SK-N-SH (cell line): ENCODE data around the gene GRAP. TPM values are rescaled to one million over a fixed set of nuclear protein-coding genes. Genes with fewer than 3 reads are reported as not detected.

Experiments
- CTCF ChIA-PET: fragments of 300-600, 350-600 bp; formaldehyde crosslinking; extraction: SDS; loops from one replicate; lab custom pipeline; 2021; lab: Yijun Ruan, JAX
- POLR2A ChIA-PET: fragments of 350-600 bp; sonication (Branson Sonifier 250); formaldehyde crosslinking; extraction: SDS; loops from one replicate; lab custom pipeline; 2020; ENCODE audit warnings: antibody characterized with exemption, inconsistent platforms; lab: Yijun Ruan, JAX
- DNase-seq: peaks from one replicate; pipeline ENCODE4 v3.0.0; 2012
- H2AFZ ChIP-seq: fragments of 200-600 bp; sonication (generic); 2 replicates; pipeline ENCODE4 v1.8.1; 2016; ENCODE audit warnings: antibody characterized with exemption, mild to moderate bottlenecking, low read depth
- H3F3A ChIP-seq: fragments of 200-600 bp; sonication (generic); replicated peaks from 2 replicates; pipeline ENCODE3; 2016; ENCODE audit warnings: antibody characterized with exemption, mild to moderate bottlenecking; ENCODE audit not compliant: insufficient read depth
- H3K27ac ChIP-seq, 2 experiments: fragments of 200-500 bp in 1 of 2; fragments of 200-600 bp in 1 of 2; sonication (Bioruptor generic) in 1 of 2; sonication (generic), shearing (Covaris generic) in 1 of 2; 2 replicates each; pipeline versions ENCODE4 v1.5.1 to v1.6.1; 2014 to 2016; ENCODE audit warnings: low read depth in 2 of 2, inconsistent platforms in 1 of 2, low read length in 1 of 2, mild to moderate bottlenecking in 1 of 2, mixed read lengths in 1 of 2
- H3K27me3 ChIP-seq: fragments of 200-600 bp; sonication (generic), shearing (Covaris generic); 2 replicates; pipeline ENCODE4 v1.6.1; 2016; ENCODE audit warnings: mixed run types; ENCODE audit not compliant: insufficient read depth
- H3K36me3 ChIP-seq, 2 experiments: fragments of 200-500 bp in 1 of 2; fragments of 200-600 bp in 1 of 2; sonication (Bioruptor generic) in 1 of 2; sonication (generic) in 1 of 2; replicated peaks in 1 of 2; 2 replicates each; pipeline versions ENCODE3 to v1.5.1; 2014 to 2016; ENCODE audit warnings: low read length in 1 of 2, mild to moderate bottlenecking in 1 of 2; ENCODE audit not compliant: insufficient read depth in 2 of 2, control insufficient read depth in 1 of 2
- H3K4me1 ChIP-seq, 2 experiments: fragments of 200-500 bp in 1 of 2; fragments of 200-600 bp in 1 of 2; sonication (Bioruptor generic) in 1 of 2; sonication (generic), shearing (Covaris generic) in 1 of 2; 2 replicates each; pipeline versions ENCODE4 v1.5.1 to v1.6.1; 2014 to 2016; ENCODE audit warnings: low read depth in 1 of 2, low read length in 1 of 2, mixed run types in 1 of 2; ENCODE audit not compliant: insufficient read depth in 2 of 2, control insufficient read depth in 1 of 2
- H3K4me2 ChIP-seq: fragments of 200-600 bp; sonication (generic), shearing (Covaris generic); 2 replicates; pipeline ENCODE4 v1.6.1; 2017; ENCODE audit warnings: mixed run types
- H3K4me3 ChIP-seq, 2 experiments: fragments of 200-500 bp in 1 of 2; fragments of 200-600 bp in 1 of 2; sonication (Bioruptor generic) in 1 of 2; sonication (generic), shearing (Covaris generic) in 1 of 2; 2 replicates each; pipeline versions ENCODE4 v1.5.1 to v1.8.1; 2014 to 2016; ENCODE audit warnings: low read depth in 2 of 2, inconsistent platforms in 1 of 2, low read length in 1 of 2, mild to moderate bottlenecking in 1 of 2, mixed read lengths in 1 of 2, moderate library complexity in 1 of 2
- H3K79me2 ChIP-seq: fragments of 200-600 bp; sonication (generic); 2 replicates; pipeline ENCODE4 v1.8.1; 2017; ENCODE audit warnings: mild to moderate bottlenecking; ENCODE audit not compliant: insufficient read depth
- H3K9ac ChIP-seq: fragments of 200-600 bp; sonication (generic); 2 replicates; pipeline ENCODE4 v1.6.1; 2017; ENCODE audit warnings: mixed run types
- H3K9me2 ChIP-seq: fragments of 200-600 bp; sonication (generic); 2 replicates; pipeline ENCODE4 v1.6.1; 2017; ENCODE audit warnings: mixed run types
- H3K9me3 ChIP-seq: fragments of 200-600 bp; sonication (generic); 2 replicates; pipeline ENCODE4 v1.6.1; 2017; ENCODE audit warnings: mixed run types, mild to moderate bottlenecking, moderate library complexity
- H4K20me1 ChIP-seq: fragments of 200-600 bp; sonication (generic); 2 replicates; pipeline ENCODE4 v1.6.1; 2017; ENCODE audit warnings: mild to moderate bottlenecking, mixed run types; ENCODE audit not compliant: insufficient read depth
- CHD2 ChIP-seq: fragments of 150-350 bp; IDR thresholded peaks from 2 replicates; pipeline ENCODE4 v1.6.1; 2018; ENCODE audit warnings: low read length; ENCODE audit not compliant: partially characterized antibody
- CTCF ChIP-seq: fragments of 200-600 bp; sonication (generic); IDR thresholded peaks from 2 replicates; pipeline ENCODE4 v1.6.1; 2017; ENCODE audit warnings: antibody characterized with exemption, mild to moderate bottlenecking, moderate library complexity
- EP300 ChIP-seq, 2 experiments: IDR thresholded peaks; 2 replicates each; pipeline versions ENCODE4 v1.4.0 to v1.6.1; 2012; ENCODE audit warnings: borderline replicate concordance in 1 of 2, low read depth in 1 of 2, low read length in 1 of 2
- FOSL2 ChIP-seq: IDR thresholded peaks from 2 replicates; pipeline ENCODE4 v1.4.0; 2012; ENCODE audit warnings: low read depth, mild to moderate bottlenecking, moderate library complexity, borderline replicate concordance
- FOXM1 ChIP-seq: IDR thresholded peaks from 2 replicates; pipeline ENCODE4 v1.4.0; 2012; ENCODE audit warnings: low read depth, mild to moderate bottlenecking
- JUND ChIP-seq: IDR thresholded peaks from 2 replicates; pipeline ENCODE4 v1.4.0; 2012
- MAX ChIP-seq: IDR thresholded peaks from 2 replicates; pipeline ENCODE4 v1.4.0; 2012; ENCODE audit warnings: low read depth
- MXI1 ChIP-seq: IDR thresholded peaks from 2 replicates; pipeline ENCODE4 v1.6.1; 2012; ENCODE audit warnings: mild to moderate bottlenecking, low read depth, low read length, improper control_type of control experiment
- NFIC ChIP-seq: IDR thresholded peaks from 2 replicates; pipeline ENCODE4 v1.4.0; 2012; ENCODE audit warnings: borderline replicate concordance
- NRF1 ChIP-seq: IDR thresholded peaks from 2 replicates; pipeline ENCODE4 v1.6.1; 2012; ENCODE audit warnings: low read depth, mild to moderate bottlenecking, low read length
- POLR2AphosphoS5 ChIP-seq: IDR thresholded peaks from 2 replicates; pipeline ENCODE4 v1.6.1; 2012; ENCODE audit warnings: low read depth, low read length
- RXRA ChIP-seq: IDR thresholded peaks from 2 replicates; pipeline ENCODE4 v1.4.0; 2012; ENCODE audit warnings: low read depth, mild to moderate bottlenecking, borderline replicate concordance
- SMC3 ChIP-seq: IDR thresholded peaks from 2 replicates; pipeline ENCODE4 v1.6.1; 2012; ENCODE audit warnings: low read depth, low read length, improper control_type of control experiment
- TAF1 ChIP-seq: IDR thresholded peaks from 2 replicates; pipeline ENCODE4 v1.6.1; 2012; ENCODE audit warnings: low read depth, mild to moderate bottlenecking, low read length, moderate library complexity, borderline replicate concordance
- YY1 ChIP-seq: IDR thresholded peaks from 2 replicates; pipeline ENCODE4 v1.4.0; 2012; ENCODE audit warnings: low read depth, mild to moderate bottlenecking
- WGBS: methylation state at CpG from one replicate; pipeline ENCODE4 v1.1.6; 2017; ENCODE audit warnings: low lambda C conversion rate; 5-methylcytosine and 5-hydroxymethylcytosine counted together
- polyA plus RNA-seq, 3 experiments: library from polyadenylated mRNA; depleted of rRNA; stranded (reverse); fragments of >200 nt; gene quantifications; 2 replicates each; pipeline ENCODE4 v1.2.3, GENCODE V29; 2012
- TF ChIP-seq, protein P1 (sequence below): fragments of 150-350 bp; IDR thresholded peaks from 2 replicates; pipeline ENCODE4 v1.6.1; 2016; ENCODE audit warnings: mild to moderate bottlenecking, low read depth, low read length
- TF ChIP-seq, protein P2 (sequence below): IDR thresholded peaks from 2 replicates; pipeline ENCODE4 v1.4.0; 2012; ENCODE audit warnings: low read depth, borderline replicate concordance

Gene GRAP
- polyA plus RNA-seq, 1 of the 3 experiments (the other 2 are of a cell fraction) = 0.02 TPM

GRCh38 chr17:18975597-18975996, 71.2 kb downstream of the GRAP start:
- ChIA-PET CTCF (interaction anchor here (0.8 to 5.7 kb wide), 2 partner anchors 15 to 19 kb away, joined by 3 to 34 read pairs; no protein-coding TSS in a partner anchor), POLR2A (no interaction called here)
- H3K4me2 ChIP-seq = no peak overlapping the region

More at GRCh38 chr17:18975597-18975996, 71.2 kb downstream of the GRAP start:
- Histone ChIP-seq H3K4me3 (no peak overlapping the region), H2AFZ (no peak overlapping the region), H3K27me3 (no peaks in the 10 kb centered on the region), H3K79me2 (no peaks in the 10 kb centered on the region), H3K36me3 (peaks cover 0 to 24% of the 10 kb centered on the region in 2 experiments), H3K4me1 (no peaks in the 10 kb centered on the region), H3F3A (no peaks in the 10 kb centered on the region), H3K9ac (no peak overlapping the region), H3K9me3 (no peaks in the 10 kb centered on the region), H3K27ac (no peak overlapping the region), H3K9me2 (no peaks in the 10 kb centered on the region), H4K20me1 (no peaks in the 10 kb centered on the region)
- WGBS = 97% methylated on average over 13 of the region's 13 CpGs
- TF ChIP-seq NRF1 = no peak
- TF ChIP-seq TAF1 = no peak
- no peak for TF ChIP-seq NFIC
- no peak for TF ChIP-seq POLR2AphosphoS5
- no peak for TF ChIP-seq RXRA
- no peak for TF ChIP-seq MAX
- TF ChIP-seq, protein P1, sequence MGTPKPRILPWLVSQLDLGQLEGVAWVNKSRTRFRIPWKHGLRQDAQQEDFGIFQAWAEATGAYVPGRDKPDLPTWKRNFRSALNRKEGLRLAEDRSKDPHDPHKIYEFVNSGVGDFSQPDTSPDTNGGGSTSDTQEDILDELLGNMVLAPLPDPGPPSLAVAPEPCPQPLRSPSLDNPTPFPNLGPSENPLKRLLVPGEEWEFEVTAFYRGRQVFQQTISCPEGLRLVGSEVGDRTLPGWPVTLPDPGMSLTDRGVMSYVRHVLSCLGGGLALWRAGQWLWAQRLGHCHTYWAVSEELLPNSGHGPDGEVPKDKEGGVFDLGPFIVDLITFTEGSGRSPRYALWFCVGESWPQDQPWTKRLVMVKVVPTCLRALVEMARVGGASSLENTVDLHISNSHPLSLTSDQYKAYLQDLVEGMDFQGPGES = no peak
- TF ChIP-seq, protein P2, sequence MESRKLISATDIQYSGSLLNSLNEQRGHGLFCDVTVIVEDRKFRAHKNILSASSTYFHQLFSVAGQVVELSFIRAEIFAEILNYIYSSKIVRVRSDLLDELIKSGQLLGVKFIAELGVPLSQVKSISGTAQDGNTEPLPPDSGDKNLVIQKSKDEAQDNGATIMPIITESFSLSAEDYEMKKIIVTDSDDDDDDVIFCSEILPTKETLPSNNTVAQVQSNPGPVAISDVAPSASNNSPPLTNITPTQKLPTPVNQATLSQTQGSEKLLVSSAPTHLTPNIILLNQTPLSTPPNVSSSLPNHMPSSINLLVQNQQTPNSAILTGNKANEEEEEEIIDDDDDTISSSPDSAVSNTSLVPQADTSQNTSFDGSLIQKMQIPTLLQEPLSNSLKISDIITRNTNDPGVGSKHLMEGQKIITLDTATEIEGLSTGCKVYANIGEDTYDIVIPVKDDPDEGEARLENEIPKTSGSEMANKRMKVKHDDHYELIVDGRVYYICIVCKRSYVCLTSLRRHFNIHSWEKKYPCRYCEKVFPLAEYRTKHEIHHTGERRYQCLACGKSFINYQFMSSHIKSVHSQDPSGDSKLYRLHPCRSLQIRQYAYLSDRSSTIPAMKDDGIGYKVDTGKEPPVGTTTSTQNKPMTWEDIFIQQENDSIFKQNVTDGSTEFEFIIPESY = no peak
- TF ChIP-seq JUND = no peak
- no peak for TF ChIP-seq MXI1
- no peak for TF ChIP-seq FOSL2
- no peak for TF ChIP-seq EP300 (IDR thresholded peaks at IDR 0.05; ENCODE audit: borderline replicate concordance in 1 of 2, low read depth in 1 of 2, low read length in 1 of 2)
- TF ChIP-seq CTCF = no peak
- no peak for TF ChIP-seq SMC3
- no peak for TF ChIP-seq YY1
- no peak for TF ChIP-seq FOXM1
- TF ChIP-seq CHD2 = no peak
- DNase-seq = no peak
